HG03066 (cell line): ENCODE results near the gene CHRNG.

Experiments
- ATAC-seq: cut with Tn5 transposase; IDR thresholded peaks from one replicate; pipeline ENCODE4 v1.9.1; 2021; ENCODE audit warnings: low read depth; ENCODE audit not compliant: unreplicated experiment

The CHRNG gene, protein sequence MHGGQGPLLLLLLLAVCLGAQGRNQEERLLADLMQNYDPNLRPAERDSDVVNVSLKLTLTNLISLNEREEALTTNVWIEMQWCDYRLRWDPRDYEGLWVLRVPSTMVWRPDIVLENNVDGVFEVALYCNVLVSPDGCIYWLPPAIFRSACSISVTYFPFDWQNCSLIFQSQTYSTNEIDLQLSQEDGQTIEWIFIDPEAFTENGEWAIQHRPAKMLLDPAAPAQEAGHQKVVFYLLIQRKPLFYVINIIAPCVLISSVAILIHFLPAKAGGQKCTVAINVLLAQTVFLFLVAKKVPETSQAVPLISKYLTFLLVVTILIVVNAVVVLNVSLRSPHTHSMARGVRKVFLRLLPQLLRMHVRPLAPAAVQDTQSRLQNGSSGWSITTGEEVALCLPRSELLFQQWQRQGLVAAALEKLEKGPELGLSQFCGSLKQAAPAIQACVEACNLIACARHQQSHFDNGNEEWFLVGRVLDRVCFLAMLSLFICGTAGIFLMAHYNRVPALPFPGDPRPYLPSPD

GRCh38 chr2:232539298-232540231 lies at the start of gene CHRNG:
CHRNG (plus strand) TSS chr2:232539692; CDS start chr2:232539748, 56 bp downstream.
- ATAC-seq: no peak

DNA sequence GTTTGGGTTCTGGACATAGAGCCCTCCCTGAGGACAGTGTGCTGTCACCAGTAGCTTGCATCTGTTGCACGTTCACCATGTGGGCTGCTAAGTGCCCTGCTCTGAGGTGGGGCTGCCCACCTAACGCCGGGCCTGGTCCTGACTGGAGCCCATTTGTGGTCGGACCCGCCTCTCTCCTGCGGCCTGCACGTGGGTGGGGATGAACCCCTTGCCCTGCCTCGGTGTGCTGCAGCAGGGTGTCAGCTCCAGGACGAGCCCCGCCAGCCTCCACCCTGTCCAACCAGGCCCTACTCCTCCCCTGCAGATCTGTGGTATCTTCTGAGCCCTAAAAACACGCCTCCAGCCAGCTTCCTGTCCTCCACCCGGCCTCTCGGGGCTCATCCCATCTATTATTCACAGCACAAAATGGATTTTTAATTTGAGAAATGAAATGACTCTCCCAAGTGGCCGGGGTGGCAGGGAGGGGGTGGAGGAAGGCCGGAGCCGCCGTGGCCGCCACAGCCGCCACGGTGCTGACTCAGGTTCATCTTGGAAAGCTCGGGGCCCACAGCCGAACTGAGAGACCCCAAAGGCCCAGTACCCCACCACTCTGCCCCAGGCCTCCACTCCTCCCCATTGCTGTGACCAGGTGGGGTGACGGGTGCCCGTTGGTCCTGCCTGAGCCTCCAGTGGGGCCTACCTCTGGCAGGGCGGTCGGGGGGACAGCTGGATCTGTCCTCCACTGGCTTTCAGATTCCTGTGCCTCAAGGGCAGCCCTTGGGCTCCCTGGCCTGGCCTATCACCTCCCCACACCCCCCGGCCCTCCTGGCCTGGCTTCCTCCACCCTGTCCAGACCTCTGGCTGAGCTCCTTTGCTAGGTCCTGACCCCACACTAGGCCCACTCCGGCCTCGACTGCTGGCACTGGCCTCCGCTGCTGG lies 49.0 kb upstream of the CHRNG start:
- no peak for ATAC-seq

DNA sequence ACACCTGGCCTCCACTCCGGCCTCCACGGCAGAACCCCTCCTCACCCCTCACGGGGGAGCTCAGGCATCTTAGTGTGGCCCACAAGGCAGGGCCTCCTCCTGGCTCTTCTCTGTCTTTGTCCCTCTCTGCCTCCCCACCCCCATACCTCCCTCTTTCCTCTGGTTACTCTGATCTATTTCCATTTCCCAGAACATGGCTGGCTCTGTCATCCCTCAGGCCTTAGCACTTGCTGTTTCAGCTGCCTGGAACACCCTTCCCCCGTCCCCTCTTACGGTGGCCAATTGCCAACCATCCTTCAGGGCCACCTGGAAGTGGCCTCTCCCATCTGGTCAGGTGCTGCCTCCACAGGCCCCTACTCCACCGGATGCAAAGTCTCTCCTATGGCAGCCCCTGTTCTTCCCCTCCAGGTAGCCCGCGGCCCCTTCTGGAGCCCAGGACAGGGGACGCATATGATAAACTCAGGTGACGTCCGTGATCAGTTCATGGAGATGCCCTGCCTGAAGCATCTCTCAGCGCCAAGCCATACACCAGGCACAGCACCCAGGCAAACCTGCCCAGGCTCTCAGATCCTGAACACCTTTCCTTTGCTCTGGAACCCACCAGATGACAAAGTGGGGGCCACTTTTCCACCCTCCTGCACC lies 48.2 kb upstream of the CHRNG start:
- no peak for ATAC-seq

DNA sequence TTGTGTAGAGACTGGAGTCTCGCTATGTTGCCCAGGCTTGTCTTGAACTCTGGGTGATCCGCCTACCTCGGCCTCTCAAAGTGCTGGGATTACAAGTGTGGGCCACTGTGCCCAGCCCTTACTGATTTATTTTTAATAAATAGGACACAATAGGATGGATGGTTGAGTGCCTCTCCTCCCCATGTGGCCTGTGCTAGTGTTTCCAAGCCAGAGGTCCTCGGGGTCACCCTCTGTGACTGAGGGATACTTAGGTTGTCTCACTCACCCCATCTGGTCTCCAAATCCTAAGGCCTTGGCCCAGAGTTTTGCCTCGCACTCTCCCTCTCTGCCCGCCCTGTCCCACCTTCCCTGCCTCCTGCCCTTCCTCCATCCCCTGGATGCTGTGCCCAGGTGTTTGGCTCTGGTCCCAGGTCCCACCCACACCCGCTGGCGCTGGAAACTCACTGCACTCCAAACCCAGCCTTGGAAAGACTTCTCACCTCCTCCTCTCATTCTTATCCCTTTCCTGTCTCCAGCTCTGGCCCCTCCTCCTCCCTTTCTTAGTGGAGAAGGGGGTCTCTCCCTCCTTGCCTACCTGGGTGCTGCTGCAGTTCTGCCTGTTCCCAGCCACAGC lies 47.1 kb upstream of the CHRNG start:
- ATAC-seq: no peak

DNA sequence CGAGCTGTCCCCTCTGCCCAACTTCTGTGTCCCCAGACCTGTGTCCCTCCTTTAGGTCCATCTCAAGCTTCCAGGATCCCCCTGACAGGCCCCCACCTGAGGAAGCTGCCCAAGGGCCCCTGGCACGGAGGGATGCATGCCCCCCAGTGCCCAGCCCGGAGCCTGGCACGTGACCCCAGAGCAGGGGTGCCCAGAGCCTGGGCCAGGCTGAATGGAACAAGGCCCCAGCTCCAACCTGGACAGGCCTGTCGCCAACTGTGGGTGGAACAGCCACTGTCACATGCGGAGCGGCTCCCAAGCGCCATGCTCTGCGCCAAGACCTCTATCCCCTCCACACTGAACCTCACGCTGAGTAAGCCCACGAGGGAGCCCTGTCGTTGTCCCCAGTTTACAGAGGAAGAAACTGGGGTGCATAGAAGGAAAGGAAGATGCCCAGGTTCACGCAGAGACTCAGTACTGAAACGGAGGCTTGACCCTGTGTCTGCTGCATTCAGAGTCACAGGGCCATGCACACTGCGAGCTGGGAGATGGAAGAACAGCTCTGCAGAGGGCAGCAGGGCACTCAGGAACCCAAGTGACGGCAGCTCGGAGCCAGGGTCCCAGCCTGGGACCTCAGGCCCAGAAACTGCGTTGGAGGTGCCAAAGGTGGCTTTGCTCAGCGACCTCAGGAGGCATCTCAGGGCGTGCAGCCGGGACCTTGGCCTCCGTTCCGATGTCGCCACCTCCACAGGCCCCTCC lies 46.4 kb upstream of the CHRNG start:
- no peak for ATAC-seq

DNA sequence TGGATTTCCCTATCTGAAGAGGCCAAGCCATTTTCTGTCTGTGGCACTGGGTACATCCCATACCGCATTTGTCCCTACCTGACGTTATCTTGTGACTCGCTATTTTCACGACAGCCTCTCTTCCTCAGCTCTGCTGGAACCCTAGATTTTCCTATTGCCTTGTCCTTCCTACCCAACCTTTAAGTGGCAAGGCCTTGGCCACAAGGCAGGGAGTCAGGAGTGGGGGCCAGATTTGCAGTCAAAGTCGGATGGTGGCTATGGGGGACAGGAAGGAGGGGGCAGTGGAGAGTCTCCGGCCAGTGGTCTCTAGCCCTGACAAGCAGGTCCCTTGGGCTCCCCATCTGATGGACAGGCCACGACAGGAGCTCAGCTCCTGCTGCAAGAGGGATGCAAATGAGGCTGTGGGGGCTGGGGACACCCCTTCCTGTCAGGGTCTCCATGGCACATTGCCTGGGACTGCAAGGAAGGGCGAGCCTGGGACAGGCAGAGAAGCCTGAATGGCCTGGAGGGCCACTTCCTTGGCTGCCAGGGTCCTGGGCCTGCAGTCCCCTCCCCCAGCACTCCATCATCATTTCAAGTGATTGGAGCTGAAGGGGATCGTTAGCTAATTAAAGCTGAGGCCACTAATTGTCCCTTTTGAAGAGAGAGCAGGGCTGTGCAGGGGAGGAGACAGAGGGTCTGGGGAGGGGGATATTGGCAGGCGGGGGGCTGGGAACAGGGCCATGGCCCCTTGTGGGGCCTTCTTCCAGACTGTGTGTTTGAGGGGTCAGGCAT lies 45.6 kb upstream of the CHRNG start:
- ATAC-seq: no peak

- ATAC-seq: no peak
These were observed 45.0 kb upstream of the CHRNG start for GRCh38 chr2:232494542-232494941.

GRCh38 chr2:232495292-232495691 lies 44.2 kb upstream of the CHRNG start:
- no peak for ATAC-seq

DNA sequence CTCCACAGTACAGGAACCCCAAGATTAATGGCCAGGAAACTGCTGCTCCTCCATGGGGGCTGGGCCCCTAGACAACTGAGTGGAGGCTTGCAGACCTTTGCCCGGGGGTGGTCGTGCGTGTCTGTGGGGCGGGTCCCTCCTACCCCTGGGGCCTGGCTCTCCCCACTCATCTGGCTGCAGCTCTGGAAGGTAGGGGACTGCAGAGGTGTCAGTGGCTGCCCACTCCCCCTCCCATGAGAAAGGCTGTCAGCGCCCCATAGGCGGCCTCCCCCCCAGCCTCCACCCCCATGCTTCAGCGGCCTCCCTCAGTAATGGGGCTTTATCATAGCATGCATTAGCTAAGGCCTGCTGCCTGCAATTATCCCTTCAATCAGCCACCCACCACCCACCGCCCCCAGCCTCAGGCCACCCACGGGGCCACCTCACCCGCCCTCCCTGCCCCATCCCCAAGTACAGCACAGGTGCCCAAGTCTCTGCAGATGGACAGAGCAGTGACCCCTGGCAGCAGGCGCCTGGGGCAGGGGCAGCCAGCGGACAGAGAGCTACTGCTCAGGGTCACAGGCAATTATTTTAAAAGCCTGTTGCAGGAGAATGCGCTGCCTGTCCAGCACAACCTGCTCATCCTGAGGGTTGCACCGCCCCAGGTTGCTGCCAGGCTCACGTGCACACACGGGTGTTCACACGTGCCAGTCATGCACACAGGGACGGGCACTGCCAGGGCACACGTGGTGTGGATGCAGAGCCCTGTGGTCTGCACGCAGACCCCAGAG lies 42.8 kb upstream of the CHRNG start:
- ATAC-seq: no peak

GRCh38 chr2:232497348-232497747 lies 42.1 kb upstream of the CHRNG start:
- no peak for ATAC-seq

DNA sequence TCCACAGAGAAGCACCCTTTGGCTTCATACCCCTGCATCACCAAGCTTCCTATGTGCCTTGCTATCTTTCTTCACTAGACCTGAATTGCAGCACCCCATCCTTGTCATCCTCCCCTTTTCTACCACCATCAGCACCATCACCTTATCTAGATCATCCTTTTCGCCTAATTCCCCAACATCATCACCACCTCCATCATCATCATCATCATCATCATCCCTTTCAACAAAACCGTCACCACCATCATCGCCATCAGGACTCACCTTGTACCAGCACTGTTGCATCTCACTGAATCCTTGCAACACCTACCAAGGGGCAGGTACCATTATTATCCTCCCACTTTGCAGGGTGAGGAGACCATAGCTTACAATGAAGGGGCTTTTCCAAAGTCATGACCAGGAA lies 41.0 kb upstream of the CHRNG start:
- ATAC-seq: no peak

DNA sequence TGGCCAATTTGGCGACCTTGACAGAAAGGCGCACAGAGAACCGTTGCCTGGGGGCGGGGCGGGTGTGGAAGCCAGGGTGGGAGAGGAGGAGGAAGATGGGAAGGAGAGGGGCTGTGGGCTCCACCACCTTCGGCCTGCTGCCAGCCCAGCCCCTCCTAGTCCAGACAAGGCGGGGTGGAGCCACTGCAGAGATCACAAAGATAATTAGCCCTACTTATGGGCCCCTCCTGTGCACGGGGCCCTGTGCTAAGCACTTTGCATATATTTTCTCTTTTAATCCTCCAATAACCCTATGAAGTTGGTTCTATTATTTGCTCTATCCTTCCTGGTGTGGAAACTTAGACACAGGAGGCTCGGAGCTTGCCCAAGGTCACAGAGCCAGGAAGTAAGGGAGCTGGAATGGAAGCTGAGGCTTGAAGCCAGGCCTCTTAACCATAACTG lies 38.1 kb upstream of the CHRNG start:
- ATAC-seq: no peak

DNA sequence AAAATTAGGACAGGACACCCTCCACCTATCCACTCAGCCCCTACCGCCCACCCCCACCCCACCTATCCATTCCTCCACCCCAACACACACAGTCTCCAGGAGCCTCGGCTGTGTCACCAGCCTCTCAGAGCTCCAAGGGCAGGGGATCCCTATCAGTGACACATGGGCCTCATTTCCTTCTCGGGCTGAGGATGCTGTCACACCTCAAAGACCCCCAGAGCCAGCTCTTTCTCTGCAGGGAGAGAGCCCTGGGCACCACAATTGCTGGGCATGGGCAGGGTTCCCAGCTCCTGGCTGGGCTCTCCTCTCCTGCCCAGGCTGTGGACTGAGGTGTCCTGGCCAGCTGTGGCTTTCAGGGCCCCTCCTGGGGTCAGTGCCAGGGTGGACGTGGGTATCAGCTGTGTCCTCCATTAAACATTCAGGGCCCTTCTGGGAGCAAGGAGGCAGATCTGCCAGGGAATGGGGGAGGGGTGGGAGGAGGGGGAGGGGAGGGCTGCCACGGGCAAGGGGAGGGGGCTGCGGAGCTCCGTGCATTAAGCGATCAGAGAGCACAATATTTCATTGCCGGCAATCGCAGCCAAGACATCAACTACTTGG lies 37.6 kb upstream of the CHRNG start:
- ATAC-seq: no peak

GRCh38 chr2:232502511-232502910 lies 37.0 kb upstream of the CHRNG start:
- ATAC-seq: no peak

DNA sequence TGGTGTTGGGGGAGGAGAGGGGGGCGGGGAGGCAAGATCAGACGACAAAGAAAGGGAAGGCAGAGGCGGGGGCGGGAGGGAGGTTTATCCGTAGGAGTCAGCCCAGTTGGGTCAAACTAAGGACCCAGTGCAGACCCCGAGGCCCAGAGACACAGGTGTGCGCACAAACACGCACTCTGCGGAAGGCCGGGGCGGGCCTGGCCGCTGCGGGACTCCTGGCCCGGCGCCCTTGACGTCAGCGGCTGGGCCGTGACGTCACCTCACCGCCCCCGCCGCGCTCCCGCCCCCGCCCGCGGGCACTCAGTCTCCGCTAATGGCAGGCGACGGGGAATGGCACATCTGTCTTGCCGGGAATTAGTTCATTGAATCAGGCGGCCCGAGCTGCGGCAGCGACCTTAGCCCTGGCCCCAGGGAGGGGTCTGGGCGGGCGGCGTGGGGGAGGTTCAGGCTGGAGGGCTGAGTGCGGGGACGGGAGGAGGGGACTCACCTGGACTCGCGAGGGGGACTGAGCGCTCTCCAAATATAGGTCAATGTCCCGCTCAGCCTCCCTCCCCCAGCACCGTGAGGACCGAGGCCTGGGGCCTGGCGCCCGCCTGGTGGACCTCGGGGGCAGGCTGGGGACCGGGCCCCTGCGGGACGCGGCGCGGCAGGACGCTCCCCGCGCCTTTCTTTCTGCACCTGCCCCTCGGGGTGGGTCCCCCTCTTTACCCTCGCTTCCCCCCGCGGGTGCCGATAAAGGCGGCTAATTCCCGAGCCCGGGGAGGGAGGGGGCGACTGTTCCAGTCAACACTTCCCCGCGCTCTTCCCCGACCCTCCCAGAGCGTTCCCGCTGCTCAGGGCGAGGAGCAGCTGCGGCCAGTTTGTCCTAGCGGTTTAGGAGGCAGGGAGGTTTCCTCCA lies 36.3 kb upstream of the CHRNG start:
- ATAC-seq: no peak

DNA sequence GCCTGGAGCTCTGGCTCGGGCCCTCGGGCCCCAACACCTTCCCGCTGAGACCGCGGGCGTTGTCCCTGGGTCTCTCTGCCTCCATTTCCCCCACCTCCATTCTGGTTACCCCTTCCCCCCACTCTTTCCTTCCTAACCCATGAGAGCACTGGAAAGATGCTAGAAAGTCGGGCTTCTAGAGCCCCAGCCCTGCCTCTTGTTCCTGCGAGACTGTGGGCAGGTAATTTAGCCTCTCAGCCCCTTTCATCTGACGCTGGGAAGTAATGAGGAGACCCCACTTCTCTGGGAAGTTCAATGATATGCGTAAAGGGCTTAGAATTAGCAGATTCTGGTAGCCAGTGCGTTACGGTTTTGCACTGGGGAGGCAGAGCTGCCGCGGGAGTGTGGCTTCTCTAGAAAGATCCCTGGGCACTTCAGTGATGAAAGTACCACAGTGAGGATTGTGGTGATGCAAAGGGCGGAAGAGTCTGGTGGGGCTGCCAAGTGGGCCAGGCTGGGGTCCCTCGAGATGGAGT lies 35.6 kb upstream of the CHRNG start:
- no peak for ATAC-seq
